ENCODE results near the gene OSBPL9. TPM values are rescaled to one million over a fixed set of nuclear protein-coding genes. Genes with fewer than 3 reads are reported as not detected.
"Not testable (repeated sequence)": the region's sequence is repeated elsewhere in the genome, so short reads cannot be mapped to it uniquely, and the experiment has no call there.

OSBPL9 gene
- total and polyA plus RNA-seq, 7 donors = 31.8 to 81.5 (median 49.7) TPM

- H3K4me1 ChIP-seq = peaks cover 0 to 40% (median 18%) of the 10 kb centered on the region in 4 donors
These were observed 80.3 kb downstream of the OSBPL9 start for GRCh38 chr1:51697166-51697565.

DNA sequence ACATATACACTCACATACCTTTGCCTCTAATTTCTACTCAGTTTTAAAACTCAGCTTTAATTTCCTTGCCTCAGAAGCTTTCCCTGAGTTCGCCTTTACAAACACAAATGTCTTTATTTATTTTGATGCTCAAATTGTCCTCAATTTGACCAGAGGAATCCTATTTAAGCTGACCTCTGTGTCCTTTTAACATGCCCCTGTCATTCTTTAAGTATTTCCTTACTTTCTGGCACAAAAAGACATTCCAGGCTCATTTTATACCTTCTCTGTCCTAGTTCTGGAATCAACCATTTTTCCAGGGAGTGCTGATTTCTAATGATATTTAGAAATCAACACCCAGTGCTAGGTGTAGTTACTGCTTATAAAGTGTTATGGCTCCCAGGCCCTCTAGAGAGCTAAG lies 82.5 kb downstream of the OSBPL9 start:
- WGBS, 2 donors = 93 to 94% methylated on average over 1 of the region's 1 CpG
- no peaks in the 10 kb centered on the region for H3K36me3 ChIP-seq
- H3K27me3 ChIP-seq = no peaks in the 10 kb centered on the region
- no peaks in the 10 kb centered on the region for H3K9me3 ChIP-seq
- intact Hi-C loops (cut with DNase I) = no loop called here
- no peak overlapping the region for H3K27ac ChIP-seq
- no peak for DNase-seq
- peaks cover 0 to 21% (median 8%) of the 10 kb centered on the region in 4 donors for H3K4me1 ChIP-seq
- TF ChIP-seq EP300 (IDR thresholded peaks at IDR 0.05) = no peak
- H3K4me3 ChIP-seq = no peak overlapping the region

More at GRCh38 chr1:51697166-51697565, 80.3 kb downstream of the OSBPL9 start:
- WGBS, 2 donors = 90 to 95% methylated on average over 3 of the region's 3 CpGs
- Histone ChIP-seq H3K9me3 (no peaks in the 10 kb centered on the region), H3K27ac (no peak overlapping the region), H3K27me3 (no peaks in the 10 kb centered on the region), H3K4me3 (no peak overlapping the region), H3K36me3 (no peaks in the 10 kb centered on the region)
- TF ChIP-seq EP300 (IDR thresholded peaks at IDR 0.05) (no peak), POLR2AphosphoS5 (IDR thresholded peaks at IDR 0.05) (no peak), POLR2A (IDR thresholded peaks at IDR 0.05) (no peak)
- TF ChIP-seq, protein P1, sequence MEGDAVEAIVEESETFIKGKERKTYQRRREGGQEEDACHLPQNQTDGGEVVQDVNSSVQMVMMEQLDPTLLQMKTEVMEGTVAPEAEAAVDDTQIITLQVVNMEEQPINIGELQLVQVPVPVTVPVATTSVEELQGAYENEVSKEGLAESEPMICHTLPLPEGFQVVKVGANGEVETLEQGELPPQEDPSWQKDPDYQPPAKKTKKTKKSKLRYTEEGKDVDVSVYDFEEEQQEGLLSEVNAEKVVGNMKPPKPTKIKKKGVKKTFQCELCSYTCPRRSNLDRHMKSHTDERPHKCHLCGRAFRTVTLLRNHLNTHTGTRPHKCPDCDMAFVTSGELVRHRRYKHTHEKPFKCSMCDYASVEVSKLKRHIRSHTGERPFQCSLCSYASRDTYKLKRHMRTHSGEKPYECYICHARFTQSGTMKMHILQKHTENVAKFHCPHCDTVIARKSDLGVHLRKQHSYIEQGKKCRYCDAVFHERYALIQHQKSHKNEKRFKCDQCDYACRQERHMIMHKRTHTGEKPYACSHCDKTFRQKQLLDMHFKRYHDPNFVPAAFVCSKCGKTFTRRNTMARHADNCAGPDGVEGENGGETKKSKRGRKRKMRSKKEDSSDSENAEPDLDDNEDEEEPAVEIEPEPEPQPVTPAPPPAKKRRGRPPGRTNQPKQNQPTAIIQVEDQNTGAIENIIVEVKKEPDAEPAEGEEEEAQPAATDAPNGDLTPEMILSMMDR (IDR thresholded peaks at IDR 0.05) = no peak
- intact Hi-C loops (cut with DNase I) = no loop called here
- no peak for DNase-seq

- H3K4me3 ChIP-seq; H3K4me1 ChIP-seq; H3K9me3 ChIP-seq; H3K27ac ChIP-seq; H3K36me3 ChIP-seq; intact Hi-C loops (cut with DNase I); DNase-seq; H3K27me3 ChIP-seq: not testable (repeated sequence)
- 96% methylated on average over 6 of the region's 7 CpGs for WGBS, 2 donors
These were observed 84.9 kb downstream of the OSBPL9 start for GRCh38 chr1:51701782-51702181.

- H3K4me3 ChIP-seq; H3K27ac ChIP-seq; H3K36me3 ChIP-seq; H3K4me1 ChIP-seq; DNase-seq; intact Hi-C loops (cut with DNase I); H3K9me3 ChIP-seq; H3K27me3 ChIP-seq: not testable (repeated sequence)
- WGBS, 2 donors = 67 to 82% methylated on average over 1 of the region's 2 CpGs
These were observed 85.3 kb downstream of the OSBPL9 start for GRCh38 chr1:51702220-51702619.

DNA sequence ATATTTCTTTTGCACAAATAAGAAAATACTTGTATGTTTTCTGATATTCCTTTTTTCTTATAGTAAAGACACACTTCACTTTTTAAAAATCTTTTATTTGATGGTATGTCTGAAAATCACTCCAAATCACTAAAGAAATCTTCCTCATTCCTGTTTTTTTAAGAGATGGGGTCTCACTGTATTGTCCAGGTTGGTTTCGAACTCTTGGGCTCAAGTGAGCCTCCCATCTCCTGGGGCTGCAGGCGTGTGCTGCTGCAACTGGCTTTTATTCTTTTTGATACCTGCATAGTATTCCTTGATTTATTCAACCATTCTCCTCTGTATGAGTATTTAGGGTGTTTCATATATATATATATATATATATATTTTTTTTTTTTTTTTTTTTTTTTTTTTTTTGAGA lies 88.1 kb downstream of the OSBPL9 start:
- Histone ChIP-seq H3K4me1 (peaks cover 0 to 1% (median 0%) of the 10 kb centered on the region in 4 donors), H3K4me3 (no peak overlapping the region), H3K27me3 (no peaks in the 10 kb centered on the region), H3K36me3 (no peaks in the 10 kb centered on the region), H3K27ac (no peak overlapping the region), H3K9me3 (no peaks in the 10 kb centered on the region)
- no peak for TF ChIP-seq POLR2A (IDR thresholded peaks at IDR 0.05)
- TF ChIP-seq, protein P1 (IDR thresholded peaks at IDR 0.05) = no peak
- no peak for TF ChIP-seq EP300 (IDR thresholded peaks at IDR 0.05)
- no peak for TF ChIP-seq POLR2AphosphoS5 (IDR thresholded peaks at IDR 0.05)
- intact Hi-C loops (cut with DNase I) = no loop called here
- DNase-seq = no peak
- WGBS, 2 donors = 95 to 98% methylated on average over 2 of the region's 2 CpGs

GRCh38 chr1:51708911-51709760 lies 92.2 kb downstream of the OSBPL9 start:
- Histone ChIP-seq H3K4me3 (no peak overlapping the region), H3K36me3 (no peaks in the 10 kb centered on the region), H3K4me1 (no peaks in the 10 kb centered on the region), H3K27me3 (no peaks in the 10 kb centered on the region), H3K9me3 (no peaks in the 10 kb centered on the region), H3K27ac (no peak overlapping the region)
- intact Hi-C loops (cut with DNase I) = no loop called here
- 92 to 94% methylated on average over 15 of the region's 15 CpGs for WGBS, 2 donors
- no peak for DNase-seq
- TF ChIP-seq EP300 (IDR thresholded peaks at IDR 0.05) = no peak
- TF ChIP-seq POLR2A (IDR thresholded peaks at IDR 0.05) = no peak
- no peak for TF ChIP-seq POLR2AphosphoS5 (IDR thresholded peaks at IDR 0.05)
- TF ChIP-seq, protein P1 (IDR thresholded peaks at IDR 0.05) = no peak
